GM13977 (cell line): Measurements from ENCODE around the gene TRMT6.

Experiments
- DNase-seq: peaks from one replicate; pipeline ENCODE4 v3.0.0; 2012; ENCODE audit warnings: low spot score
- CTCF ChIP-seq: IDR thresholded peaks from 2 replicates; pipeline ENCODE4 v1.5.1; 2012; ENCODE audit warnings: mild to moderate bottlenecking, control low read depth; ENCODE audit not compliant: insufficient read depth; ENCODE audit errors: extremely low read depth, missing control alignments
- in situ Hi-C: fragments of 300-500 bp; cut with MboI; formaldehyde crosslinking; loops from one replicate; pipeline ENCODE4 v1.12.0; 2022; ENCODE audit warnings: low sequenced_read_pairs, low pct_unique_long_range_greater_than_20kb, mixed read lengths, inconsistent platforms; ENCODE audit not compliant: unreplicated experiment

The TRMT6 gene

DNA sequence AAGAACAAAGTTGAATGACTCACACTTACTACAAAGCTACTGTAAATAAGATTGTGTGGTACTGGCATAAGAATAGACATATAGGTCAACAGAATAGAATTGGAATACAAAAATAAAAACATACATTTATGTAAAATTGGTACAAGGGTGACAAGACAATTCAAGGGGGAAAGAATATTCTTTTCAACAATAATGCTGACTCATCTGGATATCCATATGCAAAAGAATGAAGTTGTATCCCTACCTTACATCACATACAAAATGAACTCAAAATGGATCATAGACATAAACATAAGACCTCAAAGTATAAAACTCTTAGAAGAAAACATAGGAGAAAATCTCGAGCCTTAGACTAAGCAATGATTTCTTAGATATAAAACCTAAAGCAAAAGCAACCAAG lies 50.9 kb downstream of the TRMT6 start:
- in situ Hi-C loops, result no loop called here
- no peak for DNase-seq
- no peak for TF ChIP-seq CTCF

DNA sequence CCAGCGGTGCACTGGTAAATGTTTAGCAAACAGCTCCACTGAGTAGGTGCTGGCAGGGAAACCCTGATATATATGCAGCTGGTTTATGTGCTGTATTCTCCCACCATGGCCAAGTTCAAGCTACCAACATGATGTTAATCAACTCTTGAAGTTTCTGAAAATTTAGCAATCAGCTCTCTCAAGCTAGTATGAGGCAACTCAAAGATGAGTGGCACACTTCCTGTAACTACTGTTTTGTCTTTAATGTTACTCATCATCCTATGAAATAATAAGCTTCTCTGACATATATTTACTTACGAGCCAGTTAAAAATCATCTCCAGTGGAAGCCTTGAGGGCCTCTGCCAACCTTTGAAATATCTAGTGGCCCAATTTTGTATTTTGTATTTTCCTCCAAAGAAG lies 54.7 kb downstream of the TRMT6 start:
- DNase-seq, result no peak
- in situ Hi-C loops, result no loop called here
- TF ChIP-seq CTCF, result no peak

- DNase-seq, result no peak
- no peak for TF ChIP-seq CTCF
- in situ Hi-C loops, result no loop called here
Measured at GRCh38 chr20:5893621-5894020, 56.7 kb downstream of the TRMT6 start.

DNA sequence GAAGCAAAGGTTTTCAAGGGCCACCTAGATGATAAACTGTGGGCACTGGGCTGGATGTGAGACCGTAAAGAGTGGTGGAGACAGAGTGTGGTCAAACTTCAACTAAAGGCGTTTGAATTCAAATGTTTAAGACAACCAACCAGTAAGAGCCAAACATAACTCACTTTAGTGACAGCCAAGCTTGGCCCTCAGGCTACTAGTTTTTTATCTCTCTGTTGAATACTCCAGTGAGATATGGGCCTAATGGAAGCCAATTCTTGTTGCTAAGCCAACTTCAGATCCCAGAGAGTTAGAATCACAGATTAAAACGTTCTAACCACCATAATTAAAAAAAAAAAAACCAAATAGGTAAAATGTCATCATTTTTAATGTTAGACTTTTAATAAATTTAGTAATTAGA lies 57.3 kb downstream of the TRMT6 start:
- DNase-seq, result no peak
- in situ Hi-C loops, result no loop called here
- no peak for TF ChIP-seq CTCF

DNA sequence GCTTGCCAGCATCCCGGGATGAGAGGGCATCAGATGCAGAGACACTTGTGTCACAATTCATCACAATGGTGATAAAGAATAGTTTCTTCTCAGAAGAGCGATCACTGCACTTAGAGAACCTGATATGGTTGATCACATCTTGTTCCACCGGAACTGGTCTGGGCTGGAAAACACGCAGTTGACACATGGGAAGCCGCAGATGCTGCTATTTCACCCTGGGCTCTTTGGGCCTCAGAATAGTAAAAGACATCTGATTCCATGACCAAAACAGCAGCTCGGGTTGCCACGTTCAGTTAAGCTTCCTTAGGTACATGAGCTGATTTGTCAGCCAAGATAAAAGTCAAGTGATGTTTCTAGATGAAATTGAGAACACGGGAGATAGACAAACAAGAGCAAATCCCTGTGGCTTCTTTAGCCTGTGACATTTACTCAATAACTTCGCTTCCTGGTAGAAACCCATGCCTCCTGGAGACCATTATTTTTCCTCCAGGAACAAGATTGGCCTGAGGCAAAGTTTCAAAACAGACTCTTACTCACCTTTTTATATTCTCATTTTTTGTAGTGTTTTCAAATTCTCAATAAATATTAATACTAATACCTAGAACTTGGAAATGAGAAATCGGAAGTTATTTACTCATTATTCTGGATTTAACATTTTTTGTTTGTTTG lies 59.4 kb downstream of the TRMT6 start:
- DNase-seq, result no peak
- in situ Hi-C loops, result no loop called here
- no peak for TF ChIP-seq CTCF

- no peak for TF ChIP-seq CTCF
- DNase-seq, result no peak
- in situ Hi-C loops, result no loop called here
Measured at GRCh38 chr20:5888041-5888440, 62.3 kb downstream of the TRMT6 start.

- no peak for DNase-seq
- in situ Hi-C loops, result no loop called here
- no peak for TF ChIP-seq CTCF
Measured at GRCh38 chr20:5887386-5887785, 62.9 kb downstream of the TRMT6 start.
